WTC11 (cell line): ENCODE data around the gene CXCR1.
"Not testable (repeated sequence)": the region's sequence is repeated elsewhere in the genome, so short reads cannot be mapped to it uniquely, and the experiment has no call there.

Source experiments
- ATF6 ChIP-seq: sonication (generic); formaldehyde crosslinking; IDR thresholded peaks from 2 replicates; pipeline ENCODE4 v1.8.1; 2023; ENCODE audit warnings: mild to moderate bottlenecking, missing genetic modification reagents
- ETV6 ChIP-seq: sonication (generic); formaldehyde crosslinking; IDR thresholded peaks from 2 replicates; pipeline ENCODE4 v1.8.1; 2022; ENCODE audit warnings: mild to moderate bottlenecking, missing genetic modification reagents
- NFYB ChIP-seq: sonication (generic); formaldehyde crosslinking; conservative IDR thresholded peaks from 2 replicates; pipeline ENCODE4 v1.8.0; 2022; ENCODE audit warnings: low read depth, missing genetic modification reagents
- SMAD4 ChIP-seq: sonication (generic); formaldehyde crosslinking; IDR thresholded peaks from 2 replicates; pipeline ENCODE4 v1.8.0; 2022; ENCODE audit warnings: mild to moderate bottlenecking, missing genetic modification reagents
- TP53 ChIP-seq: sonication (generic); formaldehyde crosslinking; IDR thresholded peaks from 2 replicates; pipeline ENCODE4 v1.8.1; 2023; ENCODE audit warnings: mild to moderate bottlenecking, missing genetic modification reagents
- ZBTB21 ChIP-seq: sonication (generic); formaldehyde crosslinking; IDR thresholded peaks from 2 replicates; pipeline ENCODE4 v1.8.1; 2023; ENCODE audit warnings: mild to moderate bottlenecking, missing genetic modification reagents, borderline replicate concordance
- ZNF121 ChIP-seq: sonication (generic); formaldehyde crosslinking; IDR thresholded peaks from 2 replicates; pipeline ENCODE4 v1.8.0; 2023; ENCODE audit warnings: missing genetic modification reagents
- ZNF281 ChIP-seq: sonication (generic); formaldehyde crosslinking; IDR thresholded peaks from 2 replicates; pipeline ENCODE4 v1.8.0; 2023; ENCODE audit warnings: mild to moderate bottlenecking, missing genetic modification reagents
- TF ChIP-seq, protein P1 (sequence below): fragments of 200-600 bp; IDR thresholded peaks from 2 replicates; pipeline ENCODE4 v1.8.0; 2022; ENCODE audit warnings: antibody characterized with exemption
- TF ChIP-seq, protein P2 (sequence below): sonication (generic); formaldehyde crosslinking; IDR thresholded peaks from 2 replicates; pipeline ENCODE4 v1.8.1; 2023; ENCODE audit warnings: mild to moderate bottlenecking, missing genetic modification reagents, borderline replicate concordance

- TF ChIP-seq ZBTB21 (CRISPR knock-in tag); ZNF281 (CRISPR knock-in tag); TP53 (CRISPR knock-in tag); ZNF121; SMAD4 (CRISPR knock-in tag); NFYB; ATF6; ETV6 (CRISPR knock-in tag): not testable (repeated sequence)
- TF ChIP-seq, protein P1, sequence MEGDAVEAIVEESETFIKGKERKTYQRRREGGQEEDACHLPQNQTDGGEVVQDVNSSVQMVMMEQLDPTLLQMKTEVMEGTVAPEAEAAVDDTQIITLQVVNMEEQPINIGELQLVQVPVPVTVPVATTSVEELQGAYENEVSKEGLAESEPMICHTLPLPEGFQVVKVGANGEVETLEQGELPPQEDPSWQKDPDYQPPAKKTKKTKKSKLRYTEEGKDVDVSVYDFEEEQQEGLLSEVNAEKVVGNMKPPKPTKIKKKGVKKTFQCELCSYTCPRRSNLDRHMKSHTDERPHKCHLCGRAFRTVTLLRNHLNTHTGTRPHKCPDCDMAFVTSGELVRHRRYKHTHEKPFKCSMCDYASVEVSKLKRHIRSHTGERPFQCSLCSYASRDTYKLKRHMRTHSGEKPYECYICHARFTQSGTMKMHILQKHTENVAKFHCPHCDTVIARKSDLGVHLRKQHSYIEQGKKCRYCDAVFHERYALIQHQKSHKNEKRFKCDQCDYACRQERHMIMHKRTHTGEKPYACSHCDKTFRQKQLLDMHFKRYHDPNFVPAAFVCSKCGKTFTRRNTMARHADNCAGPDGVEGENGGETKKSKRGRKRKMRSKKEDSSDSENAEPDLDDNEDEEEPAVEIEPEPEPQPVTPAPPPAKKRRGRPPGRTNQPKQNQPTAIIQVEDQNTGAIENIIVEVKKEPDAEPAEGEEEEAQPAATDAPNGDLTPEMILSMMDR = not testable (repeated sequence)
- TF ChIP-seq, protein P2, sequence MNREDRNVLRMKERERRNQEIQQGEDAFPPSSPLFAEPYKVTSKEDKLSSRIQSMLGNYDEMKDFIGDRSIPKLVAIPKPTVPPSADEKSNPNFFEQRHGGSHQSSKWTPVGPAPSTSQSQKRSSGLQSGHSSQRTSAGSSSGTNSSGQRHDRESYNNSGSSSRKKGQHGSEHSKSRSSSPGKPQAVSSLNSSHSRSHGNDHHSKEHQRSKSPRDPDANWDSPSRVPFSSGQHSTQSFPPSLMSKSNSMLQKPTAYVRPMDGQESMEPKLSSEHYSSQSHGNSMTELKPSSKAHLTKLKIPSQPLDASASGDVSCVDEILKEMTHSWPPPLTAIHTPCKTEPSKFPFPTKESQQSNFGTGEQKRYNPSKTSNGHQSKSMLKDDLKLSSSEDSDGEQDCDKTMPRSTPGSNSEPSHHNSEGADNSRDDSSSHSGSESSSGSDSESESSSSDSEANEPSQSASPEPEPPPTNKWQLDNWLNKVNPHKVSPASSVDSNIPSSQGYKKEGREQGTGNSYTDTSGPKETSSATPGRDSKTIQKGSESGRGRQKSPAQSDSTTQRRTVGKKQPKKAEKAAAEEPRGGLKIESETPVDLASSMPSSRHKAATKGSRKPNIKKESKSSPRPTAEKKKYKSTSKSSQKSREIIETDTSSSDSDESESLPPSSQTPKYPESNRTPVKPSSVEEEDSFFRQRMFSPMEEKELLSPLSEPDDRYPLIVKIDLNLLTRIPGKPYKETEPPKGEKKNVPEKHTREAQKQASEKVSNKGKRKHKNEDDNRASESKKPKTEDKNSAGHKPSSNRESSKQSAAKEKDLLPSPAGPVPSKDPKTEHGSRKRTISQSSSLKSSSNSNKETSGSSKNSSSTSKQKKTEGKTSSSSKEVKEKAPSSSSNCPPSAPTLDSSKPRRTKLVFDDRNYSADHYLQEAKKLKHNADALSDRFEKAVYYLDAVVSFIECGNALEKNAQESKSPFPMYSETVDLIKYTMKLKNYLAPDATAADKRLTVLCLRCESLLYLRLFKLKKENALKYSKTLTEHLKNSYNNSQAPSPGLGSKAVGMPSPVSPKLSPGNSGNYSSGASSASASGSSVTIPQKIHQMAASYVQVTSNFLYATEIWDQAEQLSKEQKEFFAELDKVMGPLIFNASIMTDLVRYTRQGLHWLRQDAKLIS = not testable (repeated sequence)
These were observed 44.5 kb downstream of the CXCR1 start for GRCh38 chr2:218122286-218122685.
